Omental fat pad (tissue), 4 donors: ENCODE results near the gene ISX. TPM values are rescaled to one million over a fixed set of nuclear protein-coding genes. Genes with fewer than 3 reads are reported as not detected.

ENCODE experiments used
- ATAC-seq: fragments of 150-250 bp; one replicate; pipeline ENCODE4 v1.9.1; 2016; ENCODE audit warnings: mild to moderate bottlenecking, moderate library complexity; ENCODE audit not compliant: low FRiP score
- DNase-seq: peaks from one replicate; pipeline ENCODE4 v3.0.0-alpha.2; 2019; ENCODE audit warnings: low spot score
- CTCF ChIP-seq, 3 donors: fragments of 450-650 bp; IDR thresholded peaks; one replicate each; pipeline ENCODE4 v1.5.1; 2016 to 2017; ENCODE audit warnings: antibody characterized with exemption in 3 of 3, mild to moderate bottlenecking in 3 of 3, moderate library complexity in 2 of 3
- total RNA-seq, 4 donors: library from RNA; depleted of rRNA; stranded (reverse); fragments of >200 nt; gene quantifications; one replicate each; pipeline ENCODE4 v1.1.0, GENCODE V29; 2016

The ISX gene
- total RNA-seq, 4 donors from 2014 or later = not detected

- DNase-seq (no peak), ATAC-seq (no peak)
- TF ChIP-seq CTCF (IDR thresholded peaks at IDR 0.05) = no peak
Measured at GRCh38 chr22:35115515-35115914, 49.6 kb downstream of the ISX start.

- DNase-seq = no peak
- ATAC-seq = no peak
- no peak for TF ChIP-seq CTCF (IDR thresholded peaks at IDR 0.05)
Measured at GRCh38 chr22:35116269-35116668, 50.3 kb downstream of the ISX start.

DNA sequence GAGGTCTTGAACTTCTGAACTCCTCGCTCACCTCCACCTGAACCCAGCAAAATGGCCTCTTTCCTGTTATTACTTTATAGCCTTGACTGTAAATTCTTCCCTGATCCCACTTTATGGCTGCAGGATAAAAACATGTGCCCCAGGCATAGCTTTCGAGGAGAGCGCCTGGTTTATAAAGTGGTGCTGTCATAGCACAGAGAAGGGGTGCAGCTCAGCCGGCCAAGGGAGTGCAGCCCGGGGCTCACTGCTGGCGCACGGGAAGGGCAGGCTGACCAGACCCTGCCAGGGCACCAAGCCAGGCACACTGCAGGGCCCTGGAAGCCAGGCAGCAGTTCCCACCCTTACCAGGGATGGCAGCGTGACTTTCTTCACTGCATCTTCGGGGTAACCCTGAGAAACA lies 50.9 kb downstream of the ISX start:
- TF ChIP-seq CTCF (IDR thresholded peaks at IDR 0.05) = no peak
- ATAC-seq (no peak), DNase-seq (no peak)

DNA sequence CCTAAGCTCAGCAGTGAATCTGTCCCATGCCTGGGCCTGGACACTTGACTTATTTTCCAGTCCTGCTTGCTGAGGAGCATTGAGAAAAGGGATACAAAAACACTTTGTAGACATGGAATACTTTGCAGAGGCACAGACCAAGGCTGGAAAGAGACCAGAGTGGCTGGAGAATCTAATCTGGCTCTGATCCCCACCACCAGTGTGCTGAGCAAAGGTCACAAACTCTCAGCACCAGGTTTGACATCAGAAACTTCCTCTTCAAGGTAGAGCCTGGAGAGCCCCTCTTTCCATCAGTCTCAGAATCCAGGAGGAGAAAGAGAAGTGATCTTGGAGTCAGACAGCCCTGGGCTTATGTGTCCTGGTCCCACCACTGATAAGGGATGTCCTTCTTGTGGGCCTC lies 53.5 kb downstream of the ISX start:
- no peak for ATAC-seq
- TF ChIP-seq CTCF (IDR thresholded peaks at IDR 0.05) = no peak
- no peak for DNase-seq

- DNase-seq (no peak), ATAC-seq (no peak)
- no peak for TF ChIP-seq CTCF (IDR thresholded peaks at IDR 0.05)
Measured at GRCh38 chr22:35124691-35125219, 58.8 kb downstream of the ISX start.

DNA sequence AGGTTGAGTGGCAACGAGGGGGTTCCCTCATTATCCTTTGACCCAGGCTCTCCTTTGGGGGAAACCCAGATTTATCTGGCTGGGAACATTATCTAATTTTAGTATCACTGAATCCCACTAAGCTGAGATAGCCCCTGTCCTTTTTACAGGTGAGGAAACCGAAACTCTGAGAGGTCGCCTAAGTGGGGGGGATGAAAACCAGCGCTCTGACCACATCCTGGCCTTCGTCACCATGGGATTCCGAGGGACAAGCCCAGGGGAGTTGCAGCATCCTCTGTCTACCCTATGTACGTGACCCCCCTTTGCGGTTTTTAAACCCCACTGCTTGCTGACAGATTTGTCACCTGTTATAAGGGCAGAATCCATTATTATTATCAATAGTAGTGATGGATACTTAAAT lies 61.0 kb downstream of the ISX start:
- no peak for DNase-seq
- TF ChIP-seq CTCF (IDR thresholded peaks at IDR 0.05) = no peak
- ATAC-seq = no peak

GRCh38 chr22:35128637-35129036 lies 62.7 kb downstream of the ISX start:
- TF ChIP-seq CTCF (IDR thresholded peaks at IDR 0.05) = no peak
- no peak for ATAC-seq
- DNase-seq = no peak
